Activated CD4-positive, alpha-beta memory T cell treated with anti-CD3 and anti-CD28 coated beads, Interleukin-2, amount 10 ng/mL, durations not matched to agents 7 days and 5 days (primary cell): ENCODE results near the gene KLF6. TPM values are rescaled to one million over a fixed set of nuclear protein-coding genes. Genes with fewer than 3 reads are reported as not detected.
A peak's percentile ranks its signal among the peaks of the same experiment; 100 is the strongest.

Experiments used
- CTCF ChIA-PET: fragments of 350-600 bp; sonication (Branson Sonifier 250); formaldehyde crosslinking; loops from one replicate; lab custom pipeline; 2021; ENCODE audit warnings: antibody characterized with exemption, inconsistent platforms; lab: Charles Lee
- POLR2A ChIA-PET: fragments of 350-600 bp; sonication (Branson Sonifier 250); formaldehyde crosslinking; loops from one replicate; lab custom pipeline; 2021; ENCODE audit warnings: antibody characterized with exemption; lab: Charles Lee
- DNase-seq: peaks from one replicate; pipeline ENCODE4 v3.0.0-alpha.2; 2020
- H3K27ac Mint-ChIP-seq: one replicate; pipeline ENCODE4 v1.8.0; 2021; ENCODE audit warnings: mild to moderate bottlenecking, mixed read lengths
- H3K27me3 Mint-ChIP-seq: one replicate; pipeline ENCODE4 v1.8.0; 2021; ENCODE audit warnings: mixed read lengths
- H3K36me3 Mint-ChIP-seq: one replicate; pipeline ENCODE4 v1.8.0; 2021; ENCODE audit warnings: low read depth, mixed read lengths
- H3K4me1 Mint-ChIP-seq: one replicate; pipeline ENCODE4 v1.8.0; 2021; ENCODE audit warnings: mixed read lengths
- H3K4me3 Mint-ChIP-seq: one replicate; pipeline ENCODE4 v1.8.0; 2021; ENCODE audit warnings: mild to moderate bottlenecking, mixed read lengths
- H3K9me3 Mint-ChIP-seq: one replicate; pipeline ENCODE4 v1.8.0; 2021; ENCODE audit warnings: mixed read lengths
- total RNA-seq, 2 experiments: library from RNA; stranded (reverse); gene quantifications; one replicate each; pipeline ENCODE4 v1.2.3, GENCODE V29; 2021

Gene KLF6
- total RNA-seq, 2 experiments from 2014 or later = 220 to 228 TPM

DNA sequence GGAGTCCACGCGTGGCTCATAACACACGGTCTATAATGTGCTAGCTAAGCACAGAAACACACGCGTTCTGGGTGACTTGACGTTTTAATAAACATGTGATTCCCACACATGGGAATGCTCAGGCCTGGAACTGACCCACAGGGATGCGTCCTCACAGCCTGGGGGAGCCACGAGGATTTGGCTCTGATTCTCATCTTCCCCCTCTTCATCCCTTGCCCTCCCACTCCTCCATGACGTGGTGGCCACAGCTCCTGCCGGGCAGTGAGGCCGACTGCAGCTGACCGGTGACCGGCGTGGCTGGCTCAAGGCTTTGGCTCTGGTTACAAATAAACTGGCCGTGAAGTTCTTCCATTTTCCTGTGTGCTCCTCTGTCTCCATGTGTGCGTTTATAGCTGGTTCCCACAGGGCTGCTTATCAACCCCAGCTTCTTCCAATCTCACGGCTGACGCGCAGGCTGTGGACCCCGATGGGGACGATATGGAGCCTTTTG lies 40.9 kb upstream of the KLF6 start:
- no peak for DNase-seq
- ChIA-PET POLR2A (interaction anchor here (1.7 to 10.8 kb wide), 2 partner anchors 16 to 41 kb away, joined by 7 to 144 read pairs; partner anchors contain the start of gene KLF6), CTCF (no interaction called here)
- no peak overlapping the region for H3K27ac Mint-ChIP-seq
- no peaks in the 10 kb centered on the region for H3K27me3 Mint-ChIP-seq
- no peaks in the 10 kb centered on the region for H3K36me3 Mint-ChIP-seq
- peaks cover 27% of the 10 kb centered on the region for H3K4me1 Mint-ChIP-seq
- H3K9me3 Mint-ChIP-seq = no peaks in the 10 kb centered on the region
- H3K4me3 Mint-ChIP-seq = no peak overlapping the region

GRCh38 chr10:3825244-3825643 lies 40.2 kb upstream of the KLF6 start:
- no peaks in the 10 kb centered on the region for H3K9me3 Mint-ChIP-seq
- H3K4me1 Mint-ChIP-seq = peaks cover 24% of the 10 kb centered on the region
- ChIA-PET POLR2A (interaction anchor here (1.7 to 10.8 kb wide), 2 partner anchors 15 to 40 kb away, joined by 7 to 144 read pairs; partner anchors contain the start of gene KLF6), CTCF (interaction anchor here (0.6 kb wide), 1 partner anchor 313 kb away, joined by 3 read pairs; no protein-coding TSS in a partner anchor)
- H3K27ac Mint-ChIP-seq = no peak overlapping the region
- H3K36me3 Mint-ChIP-seq = no peaks in the 10 kb centered on the region
- H3K27me3 Mint-ChIP-seq = no peaks in the 10 kb centered on the region
- DNase-seq = no peak
- H3K4me3 Mint-ChIP-seq = no peak overlapping the region

GRCh38 chr10:3822541-3823330 lies 37.7 kb upstream of the KLF6 start:
- Mint-ChIP-seq H3K9me3 (no peaks in the 10 kb centered on the region), H3K4me1 (peaks cover 2% of the 10 kb centered on the region), H3K36me3 (peaks cover 3% of the 10 kb centered on the region), H3K27me3 (no peaks in the 10 kb centered on the region), H3K27ac (no peak overlapping the region), H3K4me3 (no peak overlapping the region)
- ChIA-PET CTCF (interaction anchor here (0.6 to 1.0 kb wide), 2 partner anchors 41 to 1588 kb away, joined by 3 read pairs; no protein-coding TSS in a partner anchor), POLR2A (interaction anchor here (10.8 kb wide), 1 partner anchor 12 kb away, joined by 144 read pairs; no protein-coding TSS in a partner anchor)
- no peak for DNase-seq

DNA sequence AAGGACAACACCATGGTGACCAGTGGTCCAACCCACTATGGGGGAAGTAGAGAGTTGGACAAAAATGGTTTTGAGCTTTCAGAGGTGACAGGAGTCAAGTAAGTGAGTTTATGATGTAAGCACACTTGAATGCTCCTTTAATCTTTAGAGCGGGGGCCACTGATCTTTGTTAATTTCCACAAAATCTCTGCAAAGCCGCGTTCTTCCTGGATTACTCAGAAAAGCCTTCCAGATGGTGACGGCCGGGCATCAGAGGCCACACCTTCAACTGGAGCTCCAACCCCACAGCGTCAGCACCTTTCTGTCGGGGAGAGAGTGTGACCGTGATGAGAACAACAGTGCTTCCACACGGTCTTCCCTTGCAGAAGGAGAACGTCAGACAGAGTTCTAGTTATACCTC lies 35.2 kb upstream of the KLF6 start:
- peaks cover 3% of the 10 kb centered on the region for H3K36me3 Mint-ChIP-seq
- H3K27me3 Mint-ChIP-seq = no peaks in the 10 kb centered on the region
- H3K9me3 Mint-ChIP-seq = no peaks in the 10 kb centered on the region
- no peak overlapping the region for H3K27ac Mint-ChIP-seq
- peaks cover 1% of the 10 kb centered on the region for H3K4me1 Mint-ChIP-seq
- DNase-seq = no peak
- POLR2A ChIA-PET = interaction anchor here (0.9 to 2.1 kb wide), 3 partner anchors 9 to 43 kb away, joined by 3 to 7 read pairs (median 6); no protein-coding TSS in a partner anchor
- no peak overlapping the region for H3K4me3 Mint-ChIP-seq
- CTCF ChIA-PET = interaction anchor here (1.3 kb wide), 1 partner anchor 41 kb away, joined by 3 read pairs; no protein-coding TSS in a partner anchor

DNA sequence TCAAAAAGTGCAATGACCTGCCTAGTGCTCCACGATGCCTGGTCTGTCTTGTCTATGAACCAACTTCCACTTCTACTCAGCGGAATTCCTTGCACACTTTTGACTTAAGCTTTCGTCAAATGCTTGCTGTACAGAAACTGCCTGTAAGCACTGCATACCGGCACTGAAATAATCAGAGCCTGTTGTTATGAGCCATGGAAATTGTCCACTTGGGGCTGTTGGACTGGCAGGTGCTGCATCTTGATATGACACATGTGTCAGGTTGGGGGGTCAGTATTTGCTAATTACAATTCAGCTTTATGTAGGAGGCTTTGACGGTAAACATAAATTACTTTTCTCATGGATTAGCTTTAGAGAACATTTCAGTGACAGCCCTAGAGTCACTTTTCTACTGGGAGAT lies 32.0 kb upstream of the KLF6 start:
- CTCF ChIA-PET = no interaction called here

DNA sequence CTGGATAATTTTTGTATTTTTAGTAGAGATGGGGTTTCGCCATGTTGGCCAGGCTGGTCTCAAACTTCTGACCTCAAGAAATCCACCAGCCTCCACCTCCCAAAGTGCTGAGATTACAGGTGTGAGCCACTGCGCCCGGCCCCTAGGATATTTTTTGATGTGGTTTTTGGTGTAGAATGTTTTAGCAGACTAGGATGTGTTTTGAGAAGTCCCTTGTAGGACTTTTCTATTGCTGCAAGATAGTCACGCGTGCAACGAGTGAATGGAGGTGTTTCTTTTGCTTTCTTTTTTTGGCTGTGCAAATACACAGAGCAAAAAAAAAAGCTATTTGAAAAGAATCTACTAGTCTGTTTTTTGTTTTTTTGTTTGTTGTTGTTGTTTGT lies 29.8 kb upstream of the KLF6 start:
- Mint-ChIP-seq H3K27ac (peak overlapping the region; percentile 32), H3K4me1 (peaks cover 49% of the 10 kb centered on the region), H3K27me3 (no peaks in the 10 kb centered on the region), H3K9me3 (no peaks in the 10 kb centered on the region), H3K36me3 (peaks cover under 1% of the 10 kb centered on the region), H3K4me3 (peak overlapping the region; percentile 12)
- ChIA-PET CTCF (no interaction called here), POLR2A (interaction anchor here (12.1 to 15.5 kb wide), 2 partner anchors 13 to 32 kb away, joined by 144 to 1053 read pairs; partner anchors contain the start of gene KLF6)
- no peak for DNase-seq

More for the DNA sequence above, 32.0 kb upstream of the KLF6 start:
- no peak for DNase-seq
- Mint-ChIP-seq H3K4me3 (no peak overlapping the region), H3K27ac (no peak overlapping the region), H3K9me3 (no peaks in the 10 kb centered on the region), H3K27me3 (no peaks in the 10 kb centered on the region), H3K4me1 (peaks cover 29% of the 10 kb centered on the region), H3K36me3 (peaks cover 3% of the 10 kb centered on the region)
- POLR2A ChIA-PET = interaction anchor here (0.7 to 15.5 kb wide), 3 partner anchors 25 to 34 kb away, joined by 4 to 1053 read pairs (median 4); partner anchors contain the start of gene KLF6

DNA sequence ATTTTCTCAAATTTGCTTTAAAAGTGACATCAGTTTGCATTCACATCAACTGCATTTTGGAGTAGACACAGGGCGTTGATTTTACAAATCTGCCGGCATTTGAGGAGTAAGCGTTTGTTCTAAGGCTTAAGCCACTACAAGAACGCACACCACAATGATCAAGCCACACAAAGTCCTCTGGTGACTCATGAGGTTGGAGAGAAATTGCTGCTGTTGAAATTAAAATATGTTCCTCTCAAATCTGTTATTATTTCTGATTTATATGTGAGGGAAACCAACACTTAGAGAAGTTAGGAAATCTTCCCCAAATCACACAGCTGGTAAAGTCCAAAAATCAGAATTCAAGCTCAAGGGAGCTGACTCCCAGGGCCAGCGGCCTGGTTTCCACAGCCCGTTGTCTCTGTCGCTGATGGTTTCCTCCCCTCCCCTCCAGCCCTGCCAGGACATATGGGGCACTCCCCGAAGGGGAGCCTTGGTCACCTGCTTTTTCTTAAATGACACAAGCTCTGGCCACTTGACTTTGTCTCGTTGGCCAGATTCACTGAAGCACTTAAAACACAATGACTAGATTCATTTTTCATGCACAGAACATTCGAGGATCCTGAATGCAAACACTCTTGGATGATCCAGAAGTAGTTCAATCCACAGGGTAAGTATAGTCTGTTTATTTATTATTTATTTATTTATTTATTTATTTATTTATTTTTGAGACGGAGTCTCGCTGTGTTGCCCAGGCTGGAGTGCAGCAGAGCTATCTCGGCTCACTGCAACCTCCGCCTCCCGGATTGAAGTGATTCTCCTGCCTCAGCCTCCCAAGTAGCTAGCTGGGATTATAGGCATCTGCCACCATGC lies 29.2 kb upstream of the KLF6 start:
- H3K27ac Mint-ChIP-seq = no peak overlapping the region
- no peak overlapping the region for H3K4me3 Mint-ChIP-seq
- POLR2A ChIA-PET = interaction anchor here (12.1 to 15.5 kb wide), 2 partner anchors 14 to 31 kb away, joined by 144 to 1053 read pairs; partner anchors contain the start of gene KLF6
- CTCF ChIA-PET = no interaction called here
- no peak for DNase-seq
- no peaks in the 10 kb centered on the region for H3K27me3 Mint-ChIP-seq
- H3K9me3 Mint-ChIP-seq = no peaks in the 10 kb centered on the region
- peaks cover 55% of the 10 kb centered on the region for H3K4me1 Mint-ChIP-seq
- H3K36me3 Mint-ChIP-seq = no peaks in the 10 kb centered on the region

DNA sequence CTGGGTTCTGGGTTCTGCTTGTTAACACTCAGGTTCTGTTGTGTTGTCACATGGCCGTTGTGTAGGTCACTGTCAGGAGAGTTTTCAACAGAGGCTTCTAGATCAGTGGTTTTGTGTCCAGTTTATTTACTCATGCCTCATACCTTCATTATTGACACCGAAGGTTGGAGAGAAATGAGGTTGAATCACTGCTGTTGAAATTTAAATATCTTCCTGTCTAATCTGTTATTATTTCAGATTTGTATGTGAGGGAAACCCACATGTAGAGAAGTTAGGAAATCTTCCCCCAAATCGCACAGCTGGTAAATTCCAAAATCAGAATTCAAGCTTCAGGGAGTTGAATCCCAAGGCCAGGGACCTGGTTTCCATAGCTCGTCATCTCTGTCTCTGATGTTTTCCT lies 28.3 kb upstream of the KLF6 start:
- Mint-ChIP-seq H3K4me3 (no peak overlapping the region), H3K27ac (no peak overlapping the region), H3K36me3 (no peaks in the 10 kb centered on the region), H3K4me1 (peaks cover 65% of the 10 kb centered on the region), H3K27me3 (no peaks in the 10 kb centered on the region), H3K9me3 (no peaks in the 10 kb centered on the region)
- POLR2A ChIA-PET = interaction anchor here (12.1 to 15.5 kb wide), 2 partner anchors 15 to 30 kb away, joined by 144 to 1053 read pairs; partner anchors contain the start of gene KLF6
- CTCF ChIA-PET = no interaction called here
- no peak for DNase-seq

DNA sequence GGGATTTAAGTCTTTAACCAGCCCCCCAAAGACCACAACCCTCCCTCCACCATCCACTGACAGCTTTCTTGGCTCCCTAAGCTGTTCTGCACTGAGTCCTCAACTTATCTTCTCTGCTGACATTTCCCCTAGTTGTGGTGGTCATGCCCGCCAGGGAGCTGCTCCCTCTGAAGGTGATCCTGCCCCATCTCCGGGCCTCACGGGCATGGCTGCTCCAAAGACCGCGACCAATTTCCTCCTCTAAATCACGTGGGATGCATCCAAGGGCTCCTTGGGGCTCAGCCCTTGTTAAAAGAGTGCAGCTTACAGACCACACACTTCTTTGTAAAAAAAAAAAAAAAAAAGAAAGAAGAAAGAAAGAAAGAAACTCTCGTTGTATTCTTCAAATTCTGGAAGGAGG lies 27.1 kb upstream of the KLF6 start:
- Mint-ChIP-seq H3K4me3 (peak overlapping the region; percentile 68), H3K27ac (no peak overlapping the region), H3K36me3 (no peaks in the 10 kb centered on the region), H3K27me3 (no peaks in the 10 kb centered on the region), H3K9me3 (no peaks in the 10 kb centered on the region), H3K4me1 (peaks cover 76% of the 10 kb centered on the region)
- ChIA-PET POLR2A (interaction anchor here (1.4 to 15.5 kb wide), 14 partner anchors 11 to 316 kb away, joined by 3 to 1053 read pairs (median 42); partner anchors contain the start of gene KLF6), CTCF (interaction anchor here (0.8 to 3.8 kb wide), 8 partner anchors 17 to 323 kb away, joined by 3 to 25 read pairs (median 4); no protein-coding TSS in a partner anchor)
- DNase-seq = no peak

GRCh38 chr10:3811291-3811870 lies 26.4 kb upstream of the KLF6 start:
- peak; percentile 71 for DNase-seq
- H3K36me3 Mint-ChIP-seq = no peaks in the 10 kb centered on the region
- H3K4me1 Mint-ChIP-seq = peaks cover 84% of the 10 kb centered on the region
- H3K4me3 Mint-ChIP-seq = peak overlapping the region; percentile 68
- no peaks in the 10 kb centered on the region for H3K9me3 Mint-ChIP-seq
- ChIA-PET CTCF (interaction anchor here (0.8 to 3.8 kb wide), 12 partner anchors 10 to 324 kb away, joined by 3 to 25 read pairs (median 4); partner anchors contain the start of gene KLF6), POLR2A (interaction anchor here (0.9 to 15.5 kb wide), 27 partner anchors 8 to 638 kb away, joined by 3 to 1053 read pairs (median 16); partner anchors contain the start of gene KLF6)
- H3K27me3 Mint-ChIP-seq = no peaks in the 10 kb centered on the region
- H3K27ac Mint-ChIP-seq = no peak overlapping the region

DNA sequence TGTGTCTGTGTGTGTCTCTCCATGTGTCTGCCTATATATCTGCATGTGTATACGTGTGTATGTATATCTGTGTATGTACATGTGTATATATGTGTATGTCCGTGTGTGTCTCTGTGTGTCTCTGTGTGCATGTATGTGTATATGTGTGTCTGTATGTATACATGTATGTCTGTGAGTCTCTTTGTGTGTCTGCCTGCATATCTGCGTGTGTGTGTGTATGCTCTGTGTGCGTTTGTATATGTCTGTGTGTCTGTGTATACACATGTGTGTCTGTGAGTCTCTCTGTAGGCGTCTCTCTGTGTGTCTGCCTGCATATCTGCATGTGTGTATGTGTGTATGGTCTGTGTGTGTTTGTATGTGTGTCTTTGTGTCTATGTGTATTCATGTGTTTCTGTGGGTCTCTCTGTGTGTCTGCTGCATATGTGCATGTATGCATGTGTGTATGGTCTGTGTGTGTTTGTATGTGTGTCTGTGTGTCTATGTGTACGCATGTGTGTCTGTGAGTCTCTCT lies 23.7 kb upstream of the KLF6 start:
- DNase-seq = no peak
- no peaks in the 10 kb centered on the region for H3K9me3 Mint-ChIP-seq
- ChIA-PET CTCF (interaction anchor here (1.6 to 3.8 kb wide), 2 partner anchors 24 to 26 kb away, joined by 6 to 25 read pairs; partner anchors contain the start of gene KLF6), POLR2A (interaction anchor here (1.0 to 15.5 kb wide), 16 partner anchors 8 to 322 kb away, joined by 3 to 1053 read pairs (median 31); partner anchors contain the start of gene KLF6)
- H3K27me3 Mint-ChIP-seq = no peaks in the 10 kb centered on the region
- H3K27ac Mint-ChIP-seq = no peak overlapping the region
- H3K4me1 Mint-ChIP-seq = peaks cover 83% of the 10 kb centered on the region
- peak overlapping the region; percentile 26 for H3K4me3 Mint-ChIP-seq
- H3K36me3 Mint-ChIP-seq = no peaks in the 10 kb centered on the region
